WI38 (cell line): ENCODE measurements around the gene WDR36.

ENCODE experiments used
- H3K4me3 ChIP-seq: 2 replicates; pipeline ENCODE4 v1.5.1; 2011; ENCODE audit warnings: low read depth, mild to moderate bottlenecking, control low read depth, low read length
- TF ChIP-seq, protein P1 (sequence below): IDR thresholded peaks from 2 replicates; pipeline ENCODE4 v1.5.1; 2012; ENCODE audit warnings: low read depth, mild to moderate bottlenecking, control low read depth, low read length

Gene WDR36

DNA sequence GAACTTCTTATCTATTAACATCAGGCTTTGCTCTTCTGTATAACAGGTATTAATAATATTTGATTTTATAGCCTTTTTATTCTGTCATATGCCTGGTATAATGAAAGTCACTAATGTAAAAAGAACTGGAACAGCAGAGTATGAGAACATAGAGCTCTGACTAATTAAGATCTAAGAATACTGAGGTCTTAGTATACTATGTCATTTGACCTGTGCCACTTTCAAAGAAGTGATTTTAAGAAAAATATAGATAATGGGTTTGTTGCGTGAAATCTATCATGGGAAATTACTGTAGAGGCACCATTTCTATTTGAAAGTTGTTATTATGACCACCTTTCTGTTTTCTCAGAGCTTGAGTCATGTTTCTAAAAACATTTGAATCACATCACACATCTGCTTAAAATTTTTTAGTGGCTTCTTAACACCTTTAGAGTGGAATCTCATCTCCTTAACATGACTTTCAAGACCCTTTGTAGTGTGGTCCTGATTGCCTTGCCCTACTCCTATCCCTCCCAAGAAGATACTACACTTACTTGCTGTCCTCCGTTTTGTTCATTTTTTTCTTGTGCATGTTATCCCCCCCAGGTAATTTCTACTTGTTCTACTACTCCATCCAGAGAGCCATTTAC lies 14.3 kb downstream of the WDR36 start:
- H3K4me3 ChIP-seq: no peak overlapping the region
- TF ChIP-seq, protein P1, sequence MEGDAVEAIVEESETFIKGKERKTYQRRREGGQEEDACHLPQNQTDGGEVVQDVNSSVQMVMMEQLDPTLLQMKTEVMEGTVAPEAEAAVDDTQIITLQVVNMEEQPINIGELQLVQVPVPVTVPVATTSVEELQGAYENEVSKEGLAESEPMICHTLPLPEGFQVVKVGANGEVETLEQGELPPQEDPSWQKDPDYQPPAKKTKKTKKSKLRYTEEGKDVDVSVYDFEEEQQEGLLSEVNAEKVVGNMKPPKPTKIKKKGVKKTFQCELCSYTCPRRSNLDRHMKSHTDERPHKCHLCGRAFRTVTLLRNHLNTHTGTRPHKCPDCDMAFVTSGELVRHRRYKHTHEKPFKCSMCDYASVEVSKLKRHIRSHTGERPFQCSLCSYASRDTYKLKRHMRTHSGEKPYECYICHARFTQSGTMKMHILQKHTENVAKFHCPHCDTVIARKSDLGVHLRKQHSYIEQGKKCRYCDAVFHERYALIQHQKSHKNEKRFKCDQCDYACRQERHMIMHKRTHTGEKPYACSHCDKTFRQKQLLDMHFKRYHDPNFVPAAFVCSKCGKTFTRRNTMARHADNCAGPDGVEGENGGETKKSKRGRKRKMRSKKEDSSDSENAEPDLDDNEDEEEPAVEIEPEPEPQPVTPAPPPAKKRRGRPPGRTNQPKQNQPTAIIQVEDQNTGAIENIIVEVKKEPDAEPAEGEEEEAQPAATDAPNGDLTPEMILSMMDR: no peak

DNA sequence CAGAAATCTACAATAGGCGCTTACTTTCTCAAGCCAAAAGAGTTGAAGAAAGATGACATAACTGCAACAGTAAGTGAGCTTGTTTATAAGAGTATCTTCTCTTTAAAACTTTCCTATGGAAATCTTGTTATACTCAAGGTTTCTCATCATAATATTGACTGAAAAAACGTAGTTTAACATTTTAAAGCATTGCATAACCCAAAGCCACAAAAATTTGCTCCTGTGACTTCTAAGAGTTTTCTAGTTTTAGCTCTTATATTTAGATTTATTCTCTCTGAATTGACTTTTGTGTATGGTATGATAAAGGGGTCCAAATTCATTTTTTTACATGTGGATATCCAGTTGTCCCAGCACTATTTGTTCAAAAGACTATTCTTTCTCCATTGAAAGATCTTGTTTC lies 15.2 kb downstream of the WDR36 start:
- H3K4me3 ChIP-seq: no peak overlapping the region
- TF ChIP-seq, protein P1: no peak

DNA sequence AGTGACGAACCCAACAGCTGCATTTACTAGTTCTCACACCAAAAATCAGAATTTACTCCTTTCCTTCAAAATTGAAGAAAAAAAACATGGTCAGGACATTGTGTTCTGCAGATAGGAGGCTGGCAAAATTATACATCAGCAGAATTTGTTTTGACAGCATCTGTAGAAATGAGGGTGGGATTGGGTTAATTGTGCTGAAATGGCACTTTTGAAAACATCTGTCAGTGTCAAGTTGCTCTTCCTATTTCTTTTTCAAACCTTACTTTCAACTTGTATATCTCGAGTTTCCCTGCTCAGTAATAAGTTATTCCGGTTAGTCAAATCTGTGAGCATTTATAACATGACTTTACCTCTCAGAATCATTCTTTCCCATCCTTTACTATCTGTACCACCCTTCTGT lies 19.8 kb downstream of the WDR36 start:
- TF ChIP-seq, protein P1: no peak
- H3K4me3 ChIP-seq: no peak overlapping the region

DNA sequence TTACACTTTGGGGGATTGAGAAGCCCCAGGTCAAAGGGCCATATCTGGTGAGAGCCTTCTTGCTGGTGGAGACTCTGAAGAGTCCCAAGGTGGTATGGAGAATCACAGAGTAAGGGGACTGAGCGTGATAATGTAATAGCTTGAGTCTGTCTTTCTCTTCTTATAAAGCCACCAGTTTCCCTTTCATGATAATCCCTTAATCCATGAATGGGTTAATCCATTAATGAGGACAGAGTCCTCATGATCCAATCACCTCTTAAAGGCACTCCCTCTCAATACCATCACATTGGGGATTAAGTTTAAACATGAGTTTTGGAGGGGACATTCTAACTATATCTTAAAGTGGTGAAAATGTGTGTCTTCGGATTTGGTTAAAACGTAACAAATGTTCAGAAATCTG lies 21.5 kb downstream of the WDR36 start:
- TF ChIP-seq, protein P1: no peak
- H3K4me3 ChIP-seq: no peak overlapping the region

DNA sequence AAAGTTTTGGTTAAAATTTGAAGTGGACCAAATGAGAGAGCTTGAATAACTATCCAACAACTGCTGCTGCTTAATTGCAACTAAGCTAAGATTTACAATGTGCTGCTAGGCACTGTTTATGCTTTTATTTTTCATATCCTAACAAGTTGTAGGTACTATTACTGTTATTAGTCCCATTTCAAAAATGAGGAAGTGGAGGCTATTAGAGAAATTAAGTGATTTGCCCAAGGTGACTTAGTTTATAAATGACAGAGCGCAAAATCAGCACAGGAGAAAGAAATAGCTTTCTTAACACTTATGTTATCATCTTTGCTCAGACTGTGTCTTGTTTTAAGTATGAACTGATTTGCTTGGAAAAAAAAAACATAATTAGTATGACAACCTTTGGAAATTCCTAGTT lies 23.1 kb downstream of the WDR36 start:
- no peak overlapping the region for H3K4me3 ChIP-seq
- TF ChIP-seq, protein P1: no peak

DNA sequence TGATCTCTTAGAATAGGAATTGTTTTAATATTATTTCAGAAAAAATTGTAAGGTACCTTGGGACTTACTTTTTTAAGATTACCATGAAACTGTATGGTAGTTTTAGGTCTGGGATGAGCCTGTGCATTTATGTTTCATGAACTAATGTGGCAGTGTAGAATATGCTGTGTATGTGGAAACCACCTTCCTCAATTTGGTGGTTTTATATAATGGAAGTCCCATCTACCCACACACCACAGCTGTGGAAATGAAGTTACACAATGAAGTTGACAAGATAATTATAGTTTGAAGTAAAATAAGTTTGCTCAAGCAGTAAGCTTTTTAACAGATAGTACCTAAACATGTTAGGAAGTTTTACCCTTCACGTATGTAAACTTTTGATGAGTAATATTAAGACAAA lies 24.4 kb downstream of the WDR36 start:
- TF ChIP-seq, protein P1: no peak
- no peak overlapping the region for H3K4me3 ChIP-seq

DNA sequence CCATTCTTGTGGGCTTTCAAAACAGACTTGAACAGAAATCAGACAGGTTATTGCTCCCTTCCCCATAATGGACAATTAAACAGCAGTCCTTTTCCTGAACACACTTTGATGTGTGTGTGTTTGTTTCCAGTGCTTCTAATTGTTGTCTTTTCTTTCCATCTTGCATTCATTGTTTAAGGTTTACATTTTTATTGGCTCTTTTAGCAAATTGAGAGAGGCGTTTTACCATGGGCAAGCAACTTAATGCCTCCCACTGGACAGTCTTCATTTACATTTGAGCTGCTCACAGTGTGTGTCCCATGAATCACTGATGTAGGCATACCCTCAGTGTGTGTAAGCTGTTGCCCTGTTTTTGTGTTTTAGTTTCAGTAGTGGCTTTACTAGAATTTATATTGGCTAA lies 25.0 kb downstream of the WDR36 start:
- TF ChIP-seq, protein P1: no peak
- no peak overlapping the region for H3K4me3 ChIP-seq
